GDM1 (cell line): ENCODE data around the gene SLC6A9.

Source experiments
- DNase-seq: peaks from one replicate; lab custom pipeline; 2025; lab: John Stamatoyannopoulos, UW

SLC6A9 gene

DNA sequence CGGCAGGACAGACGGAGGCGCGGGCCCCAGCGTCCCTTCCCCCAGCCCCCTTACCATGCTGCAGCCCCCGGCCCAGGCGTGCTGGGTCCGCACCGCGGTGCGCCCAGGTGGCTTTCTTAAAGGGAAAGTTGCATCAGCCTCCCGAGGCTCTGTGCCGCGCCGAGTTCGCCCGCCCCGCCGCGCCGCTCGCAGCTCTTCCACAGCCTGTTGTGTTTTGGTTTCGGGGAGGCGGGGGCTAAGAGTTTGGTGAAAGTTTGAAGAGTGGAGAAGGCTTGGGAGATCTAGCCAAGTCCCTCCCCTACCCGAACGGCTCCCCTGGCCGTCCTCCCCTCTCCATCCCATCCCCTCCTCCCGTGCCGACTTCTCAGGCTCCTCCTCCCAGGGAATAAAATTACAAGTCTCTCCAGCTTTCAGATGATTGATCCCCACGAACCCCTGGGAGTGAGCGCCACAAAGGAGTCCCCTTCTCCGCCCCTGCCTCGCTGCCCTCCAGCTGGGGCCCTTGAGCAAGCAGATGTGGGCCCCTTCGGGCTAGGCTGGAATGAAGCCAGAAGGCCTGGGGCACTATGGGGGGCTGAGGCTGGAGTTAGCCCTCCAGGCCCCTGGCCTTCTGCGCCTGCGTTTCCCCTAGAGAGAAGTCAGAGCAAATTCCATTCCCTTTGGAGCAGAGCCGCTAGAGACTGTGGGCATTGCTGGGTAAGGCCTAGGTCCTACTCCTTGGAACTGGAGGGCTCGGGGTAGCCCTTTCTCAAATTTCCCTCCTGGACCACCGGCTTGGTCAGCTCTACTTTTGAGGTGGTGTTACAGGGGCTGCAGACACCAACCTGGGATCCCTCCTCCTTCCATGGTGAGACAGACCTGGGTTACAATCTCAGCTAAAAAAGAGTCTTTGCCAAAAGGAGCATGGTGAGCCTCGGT is at the start of gene SLC6A9:
Gene SLC6A9, minus strand, starts transcription at position 211 of the 918 bp plus-strand sequence. CDS start 7,185 bp downstream, outside the sequence.
- no peak for DNase-seq

DNA sequence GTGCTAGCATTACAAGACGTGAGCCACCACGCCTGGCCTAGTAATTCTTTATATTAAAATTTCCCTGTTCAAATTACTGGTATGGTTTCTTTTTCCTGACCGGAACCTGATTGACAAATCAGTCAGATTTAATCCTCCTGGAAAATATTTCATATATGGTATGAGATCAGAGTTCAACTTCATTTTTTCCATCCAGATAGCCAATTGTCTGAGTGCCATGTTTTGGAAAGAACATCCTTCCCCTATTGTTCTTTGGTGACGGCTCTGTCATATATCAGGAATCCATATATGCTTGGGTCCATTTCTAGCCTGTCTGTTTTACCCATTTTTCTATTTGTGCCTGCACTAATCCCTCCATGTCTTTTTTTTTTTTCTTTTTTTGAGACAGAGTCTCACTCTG is 48.3 kb upstream of the SLC6A9 start:
- no peak for DNase-seq

DNA sequence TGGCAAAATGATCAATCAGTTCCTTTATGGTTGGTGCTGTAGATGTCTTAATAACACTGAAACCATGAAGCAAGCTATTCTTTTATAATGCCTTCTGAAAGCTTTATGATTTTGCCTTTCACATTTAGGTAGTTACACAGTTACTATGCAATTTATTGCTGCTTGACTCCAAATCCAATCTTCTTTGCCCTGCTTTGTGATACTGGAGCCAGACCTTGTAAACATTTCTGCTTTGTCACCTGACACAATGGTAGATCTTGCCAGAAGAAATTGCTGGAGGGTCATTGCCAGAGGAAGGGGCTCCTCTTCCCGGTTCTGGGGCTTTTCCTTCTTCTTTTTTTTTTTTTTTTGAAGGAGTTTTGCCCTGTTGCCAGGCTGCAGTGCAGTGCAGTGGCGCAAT is 46.8 kb upstream of the SLC6A9 start:
- DNase-seq, result no peak

DNA sequence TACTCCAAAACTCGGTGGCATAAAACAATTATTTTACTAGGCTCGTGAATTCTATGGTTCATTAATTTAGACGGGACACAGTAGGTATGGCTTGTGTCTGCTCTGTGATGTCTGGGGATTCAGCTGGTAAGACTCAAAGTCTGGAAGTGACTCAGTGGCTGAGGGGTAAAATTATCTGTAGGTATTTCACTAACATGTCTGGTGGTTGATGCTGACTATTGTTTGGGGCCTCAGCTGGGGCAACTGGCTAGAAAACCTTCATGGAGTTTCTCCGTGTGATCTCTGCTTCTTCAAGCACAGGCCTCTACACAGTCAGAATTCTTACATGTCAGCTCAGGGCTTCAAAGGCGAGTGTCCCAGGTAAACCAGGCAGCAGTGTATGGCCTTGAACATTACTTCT is 46.2 kb upstream of the SLC6A9 start:
- no peak for DNase-seq

DNA sequence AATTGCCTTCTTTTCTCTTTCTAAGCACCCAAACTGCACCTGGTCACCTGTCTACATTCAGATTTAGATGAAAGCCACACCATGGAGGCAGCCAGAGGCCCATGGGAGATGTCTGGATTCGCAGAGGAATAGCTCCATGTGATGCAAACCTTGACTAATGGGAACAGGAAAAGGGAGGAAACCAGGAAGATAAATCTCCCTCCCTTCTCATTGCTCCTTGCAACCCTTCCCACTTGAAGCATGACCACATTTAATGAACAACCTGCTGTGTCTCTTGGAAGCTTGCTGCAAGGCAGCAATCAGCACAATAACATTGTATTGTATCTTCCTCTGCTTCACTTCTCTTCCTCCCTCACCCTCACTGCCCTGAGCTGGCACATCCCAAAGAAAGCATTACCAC is 44.8 kb upstream of the SLC6A9 start:
- no peak for DNase-seq

DNA sequence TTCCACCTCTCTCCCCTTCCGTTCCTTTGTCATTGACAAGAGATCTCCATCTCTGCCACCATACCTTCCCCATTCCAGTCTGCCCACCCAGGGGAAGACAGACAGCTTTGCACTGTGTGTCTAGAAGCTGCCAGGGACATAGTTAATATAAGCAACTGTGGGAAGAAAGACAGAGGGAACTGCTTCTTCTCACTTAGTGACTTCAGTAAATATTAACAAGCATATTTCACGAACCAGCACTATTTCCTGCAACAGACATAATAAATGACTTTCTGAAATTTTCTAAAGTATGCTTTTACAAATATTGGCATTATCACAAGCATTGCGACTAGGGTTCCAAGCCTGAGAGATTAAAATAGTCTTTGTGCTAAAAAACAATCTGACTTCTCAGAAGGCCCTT is 43.2 kb upstream of the SLC6A9 start:
- DNase-seq, result no peak

DNA sequence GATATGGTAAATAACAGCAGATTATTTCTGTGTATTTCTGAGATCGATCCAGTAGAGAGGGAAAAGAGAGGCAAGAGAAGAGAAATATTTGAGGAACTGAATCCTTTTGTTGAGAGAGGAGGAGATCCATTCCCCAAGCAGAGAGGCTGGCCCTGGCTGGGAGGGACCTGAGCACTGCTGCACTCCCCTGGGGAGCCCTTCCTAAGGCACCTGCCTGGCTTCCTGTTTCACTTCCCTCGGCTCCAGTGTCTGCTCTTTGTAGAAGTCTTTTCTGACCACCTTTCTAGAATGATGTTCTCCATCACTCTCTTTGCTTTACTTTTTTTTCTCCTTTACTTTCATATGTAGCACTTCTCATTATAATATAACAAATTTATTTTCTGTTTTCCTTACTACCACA is 42.3 kb upstream of the SLC6A9 start:
- no peak for DNase-seq

DNA sequence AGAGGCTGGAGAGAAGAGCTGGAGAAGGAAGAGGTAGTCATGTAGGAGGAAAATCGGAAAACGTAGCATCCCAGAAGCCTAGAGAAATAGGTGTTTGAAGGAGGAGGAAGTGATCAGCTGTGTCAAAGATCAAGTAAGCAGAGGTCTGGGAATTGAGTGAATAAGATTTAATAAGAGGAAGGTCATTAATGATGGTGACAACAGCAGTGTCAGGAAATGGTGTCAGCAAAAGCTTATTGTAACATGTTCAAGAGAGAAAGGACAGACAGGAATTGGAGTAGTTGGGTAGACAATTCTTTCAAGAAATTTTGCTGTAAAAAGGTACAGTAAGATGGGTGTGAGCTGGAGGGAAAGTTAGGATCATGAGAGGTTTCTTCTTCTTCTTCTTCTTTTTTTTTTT is 41.6 kb upstream of the SLC6A9 start:
- no peak for DNase-seq

DNA sequence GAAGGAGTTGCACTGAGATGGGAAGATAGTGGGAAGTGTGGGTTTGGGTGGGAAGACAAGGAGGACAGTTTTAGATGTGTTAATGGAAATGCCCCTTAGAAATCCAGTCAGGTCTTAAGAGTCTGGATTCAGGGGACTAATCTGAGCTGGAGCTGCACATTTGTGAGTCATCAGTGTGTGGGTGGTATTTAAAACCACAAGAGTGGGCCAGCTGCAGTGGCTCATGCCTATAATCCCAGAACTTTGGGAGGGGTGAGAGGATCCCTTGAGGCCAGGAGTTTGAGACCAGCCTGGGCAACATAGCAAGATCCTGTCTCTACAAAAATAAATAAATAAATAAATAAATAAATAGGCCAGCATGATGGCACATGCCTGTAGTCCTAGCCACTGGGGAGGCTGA is 40.9 kb upstream of the SLC6A9 start:
- no peak for DNase-seq

DNA sequence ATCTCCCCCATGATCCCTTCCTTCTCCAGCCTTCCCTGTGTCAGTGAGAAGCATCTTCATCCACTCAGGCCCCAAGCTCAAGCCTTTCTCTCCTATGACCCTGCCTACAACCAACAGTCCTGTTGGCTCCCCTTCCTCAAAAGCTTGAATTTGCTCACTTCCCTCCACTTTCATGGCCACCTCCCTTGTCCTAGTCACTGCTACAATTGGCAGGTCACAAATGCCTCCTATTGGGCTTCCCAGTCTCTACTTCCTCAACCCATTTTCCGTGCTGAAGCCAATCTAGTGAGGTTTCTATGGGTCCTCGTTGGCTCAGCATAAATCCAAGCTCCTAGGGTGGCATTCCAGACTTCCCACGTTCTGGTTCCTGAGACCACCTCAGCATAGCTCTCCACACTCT is 40.2 kb upstream of the SLC6A9 start:
- DNase-seq, result no peak

DNA sequence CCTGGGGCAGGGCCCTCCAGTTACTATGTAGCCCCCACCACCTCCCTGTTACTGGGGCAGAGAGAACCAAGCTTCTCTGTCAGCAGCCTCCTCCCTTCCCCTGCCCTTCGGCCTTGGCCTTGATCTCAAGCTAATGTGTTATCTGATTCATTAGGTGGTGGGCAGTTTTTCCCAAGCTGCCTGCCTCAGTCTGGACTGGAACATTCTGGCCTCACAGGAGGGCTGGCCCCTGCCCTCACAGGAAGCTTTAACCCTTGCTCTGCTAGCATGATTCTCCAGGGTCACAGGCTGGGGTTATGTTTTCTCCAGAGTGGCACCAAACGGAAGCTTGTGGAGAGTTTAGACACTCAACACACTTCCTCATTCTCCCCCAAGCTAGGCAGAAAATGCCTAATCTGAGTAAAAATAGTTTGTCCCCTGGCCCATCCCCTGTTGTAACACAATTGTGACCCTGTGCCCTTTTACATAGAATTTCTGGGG is 37.2 kb upstream of the SLC6A9 start:
- DNase-seq, result peak; percentile 74

DNA sequence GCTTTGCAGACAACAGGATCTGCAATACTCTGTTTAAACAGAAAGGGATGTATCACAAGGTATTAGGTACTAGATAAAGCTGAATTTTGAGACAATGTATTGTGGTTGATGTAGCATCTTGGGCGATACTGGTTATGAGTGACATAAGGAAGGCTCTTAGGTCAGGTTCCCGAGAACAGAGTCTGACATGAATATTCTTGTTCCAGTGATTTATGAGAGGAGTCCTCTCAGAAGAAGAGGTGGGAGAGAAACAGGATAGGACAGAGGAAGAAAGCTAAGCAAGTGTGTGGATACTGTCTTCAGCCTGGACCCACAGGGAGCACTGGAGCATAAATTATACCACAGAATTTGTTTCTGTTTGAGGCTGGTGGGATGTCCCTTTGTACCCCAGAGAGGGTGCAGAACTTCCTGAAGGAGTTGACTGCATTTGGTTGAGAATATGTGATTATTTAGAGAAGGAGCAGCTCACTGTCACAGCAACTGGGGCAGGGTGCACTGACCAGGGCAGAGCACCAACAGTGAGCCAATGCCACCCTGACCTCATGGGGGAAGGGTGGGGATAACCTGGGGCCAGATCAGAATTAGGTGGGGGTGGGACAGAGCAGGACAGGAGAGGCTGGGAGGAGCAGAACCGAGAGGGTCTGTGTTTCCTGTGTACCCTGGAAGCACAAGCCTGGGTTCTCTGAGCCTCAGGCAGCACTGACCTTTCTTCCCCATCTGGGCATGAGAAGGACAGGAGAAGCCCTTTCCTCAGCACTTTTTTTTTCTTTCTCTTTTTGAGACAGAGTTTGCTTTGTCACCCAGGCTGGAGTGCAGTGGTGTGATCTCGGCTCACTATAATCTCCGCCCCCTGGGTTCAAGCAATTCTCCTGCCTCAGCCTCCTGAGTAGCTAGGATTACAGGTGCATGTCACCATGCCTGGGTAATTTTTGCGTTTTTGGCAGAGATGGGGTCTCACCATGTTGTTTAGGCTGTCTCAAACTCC is 36.3 kb upstream of the SLC6A9 start:
- peak; percentile 30 for DNase-seq

DNA sequence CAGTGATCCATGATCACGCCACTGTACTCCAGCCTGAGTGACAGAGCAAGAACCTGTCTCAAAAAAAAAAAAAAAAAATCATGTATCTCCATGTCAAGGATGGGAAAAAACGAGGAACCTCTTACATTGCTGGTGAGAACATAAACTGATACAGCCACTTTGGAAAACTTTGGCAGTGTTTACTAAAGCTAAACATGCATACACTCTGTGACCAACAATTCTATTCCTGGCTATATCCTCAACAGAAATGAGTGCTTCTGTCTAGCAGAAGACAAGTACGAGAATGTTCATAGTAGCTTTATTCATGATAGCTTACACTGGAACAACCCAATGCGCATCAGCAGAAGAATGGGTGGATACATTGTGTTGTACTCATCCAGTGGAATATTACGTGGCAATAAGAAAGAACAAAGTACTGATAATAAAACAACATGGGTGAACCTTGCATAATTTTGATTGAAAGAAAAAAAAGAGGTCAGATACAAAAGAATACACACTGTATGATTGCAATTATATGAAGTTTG is 31.5 kb upstream of the SLC6A9 start:
- no peak for DNase-seq

DNA sequence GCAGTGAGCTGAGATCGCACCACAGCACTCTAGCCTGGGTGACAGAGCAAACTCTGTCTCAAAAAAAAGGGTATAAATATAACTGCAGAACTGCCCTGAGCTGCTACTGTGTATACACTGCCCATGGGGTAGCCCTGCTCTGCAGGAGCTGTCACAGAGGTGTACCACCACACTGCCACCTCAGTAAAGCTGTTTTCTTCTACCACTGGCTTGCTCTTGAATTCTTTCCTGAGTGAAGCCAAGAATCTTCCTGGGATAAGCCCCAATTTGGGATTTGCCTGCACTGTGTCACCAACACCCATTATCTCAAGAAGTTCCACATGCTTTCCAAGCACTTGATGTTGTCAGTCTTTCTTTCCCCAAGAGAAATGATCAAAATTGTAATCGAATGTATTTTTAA is 30.6 kb upstream of the SLC6A9 start:
- no peak for DNase-seq

DNA sequence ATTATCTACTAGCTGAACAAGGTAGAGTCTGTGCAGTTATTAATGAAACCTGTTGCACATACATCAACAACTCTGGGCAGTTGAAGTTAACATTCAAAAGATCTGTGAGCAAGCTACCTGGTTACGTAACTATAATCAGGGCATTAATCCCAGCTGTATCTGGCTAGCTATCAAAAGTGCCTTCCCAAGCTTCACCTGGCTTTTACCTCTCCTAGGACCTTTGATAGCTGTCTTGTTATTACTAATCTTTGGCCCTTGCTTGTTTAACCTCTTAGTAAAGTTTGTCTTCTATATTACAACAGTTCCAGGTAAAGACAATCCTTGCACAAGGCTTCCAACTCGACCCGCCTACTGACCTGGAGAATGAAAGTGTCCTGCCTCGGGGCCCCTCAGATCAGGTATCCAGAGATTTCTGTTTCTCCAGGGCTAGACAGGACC is 29.6 kb upstream of the SLC6A9 start:
- DNase-seq, result no peak

DNA sequence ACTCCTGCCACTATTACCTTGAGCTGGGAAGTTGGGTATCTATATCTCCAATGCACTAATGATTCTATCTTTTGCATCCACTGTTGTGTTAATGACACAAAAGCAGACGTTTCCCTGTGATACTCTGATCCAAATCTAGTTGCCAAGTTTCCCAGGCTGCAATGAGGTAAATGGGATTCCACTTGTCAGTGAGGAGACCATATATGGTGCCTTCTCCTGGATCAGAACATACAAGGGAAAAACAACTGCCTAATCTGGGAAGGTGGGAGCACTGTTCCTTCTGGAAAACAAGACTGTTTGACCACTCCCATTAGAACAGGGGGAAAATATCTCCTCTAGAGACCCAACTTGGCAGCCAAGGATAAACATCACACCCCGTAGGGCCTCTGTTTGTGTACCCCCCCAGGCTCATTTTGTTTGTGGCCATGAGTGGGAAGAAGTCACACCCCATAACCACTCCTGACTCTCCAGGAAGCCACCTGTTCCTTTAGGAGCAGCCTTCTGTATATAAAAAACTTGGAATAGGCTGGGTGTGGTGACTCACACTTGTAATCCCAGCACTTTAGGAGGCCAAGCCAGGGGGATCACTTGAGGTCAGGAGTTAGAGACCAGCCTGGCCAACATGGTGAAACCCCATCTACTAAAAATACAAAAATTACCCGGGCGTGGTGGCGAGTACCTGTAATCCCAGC is 28.5 kb upstream of the SLC6A9 start:
- no peak for DNase-seq

DNA sequence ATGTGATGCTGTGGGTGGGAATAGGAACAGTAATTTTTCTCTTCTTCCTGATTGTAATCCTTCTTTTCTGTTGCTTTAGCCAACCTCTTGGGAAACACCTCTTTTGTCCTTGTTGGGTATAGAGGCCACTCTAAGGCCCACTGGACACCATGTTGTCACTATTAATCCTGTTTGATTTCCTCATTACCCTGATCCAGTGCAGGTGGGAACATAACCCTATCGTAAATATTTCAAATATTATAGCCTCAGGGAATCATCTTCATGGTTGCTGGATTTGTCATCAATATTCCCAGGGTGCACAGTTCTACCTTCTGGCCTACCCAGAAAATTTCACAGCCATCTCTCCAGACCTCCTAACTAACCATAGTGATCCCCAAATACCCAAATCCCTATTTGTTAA is 27.9 kb upstream of the SLC6A9 start:
- no peak for DNase-seq

DNA sequence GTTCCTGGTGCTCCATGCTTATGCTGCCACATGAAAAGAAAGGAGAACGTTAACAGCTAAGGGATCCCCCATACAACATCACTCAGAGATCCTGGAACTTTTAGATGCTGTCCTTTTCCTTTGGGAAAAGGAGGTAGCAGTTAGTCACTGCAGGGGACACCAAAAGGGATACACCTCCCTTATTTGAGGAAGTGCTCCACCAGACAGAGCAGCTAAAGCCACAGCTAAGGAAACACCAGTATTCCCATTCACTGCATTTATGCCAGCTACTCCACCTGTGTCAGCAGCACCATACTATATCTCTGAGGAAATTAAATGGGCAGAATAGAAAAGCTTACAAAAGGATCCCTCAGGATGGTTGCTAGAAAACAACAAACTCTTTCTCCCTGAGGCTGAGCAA is 26.0 kb upstream of the SLC6A9 start:
- no peak for DNase-seq

DNA sequence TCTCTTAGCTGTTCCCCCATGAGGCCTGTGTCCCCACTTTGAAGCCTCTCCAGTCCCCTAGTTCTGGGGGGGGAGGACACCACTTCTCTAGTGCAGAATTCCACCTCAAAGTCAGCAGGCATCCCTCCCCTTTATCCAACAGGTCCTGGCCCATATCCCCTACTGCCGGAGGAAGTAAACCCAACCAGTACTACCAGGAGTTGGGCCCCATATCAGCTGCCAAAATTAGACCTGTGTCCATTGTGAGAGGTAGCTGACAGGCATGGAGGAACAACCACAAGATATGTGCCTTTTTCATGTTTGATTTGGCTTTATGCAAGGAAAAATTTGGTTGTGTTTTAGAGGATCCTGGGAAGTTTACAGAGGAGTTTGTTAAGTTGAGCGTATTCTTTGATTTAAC is 22.1 kb upstream of the SLC6A9 start:
- no peak for DNase-seq

DNA sequence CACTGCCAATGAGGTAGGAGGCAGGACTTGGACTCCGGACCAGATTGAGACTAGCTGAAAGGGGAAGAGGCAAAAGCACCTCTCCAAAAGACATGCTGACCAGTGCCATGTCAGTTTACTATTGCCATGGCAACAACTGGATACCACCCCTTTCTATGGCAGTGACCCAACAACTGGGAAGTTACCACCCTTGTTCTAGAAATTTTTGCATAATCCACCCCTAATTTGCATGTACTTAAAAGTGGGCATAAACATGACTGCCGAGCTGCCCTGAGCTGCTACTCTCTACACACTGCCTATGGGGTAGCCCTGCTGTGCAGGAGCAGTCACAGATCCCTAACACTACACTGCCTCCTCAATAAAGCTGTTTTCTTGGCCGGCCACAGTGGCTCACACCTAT is 19.0 kb upstream of the SLC6A9 start:
- DNase-seq, result no peak

DNA sequence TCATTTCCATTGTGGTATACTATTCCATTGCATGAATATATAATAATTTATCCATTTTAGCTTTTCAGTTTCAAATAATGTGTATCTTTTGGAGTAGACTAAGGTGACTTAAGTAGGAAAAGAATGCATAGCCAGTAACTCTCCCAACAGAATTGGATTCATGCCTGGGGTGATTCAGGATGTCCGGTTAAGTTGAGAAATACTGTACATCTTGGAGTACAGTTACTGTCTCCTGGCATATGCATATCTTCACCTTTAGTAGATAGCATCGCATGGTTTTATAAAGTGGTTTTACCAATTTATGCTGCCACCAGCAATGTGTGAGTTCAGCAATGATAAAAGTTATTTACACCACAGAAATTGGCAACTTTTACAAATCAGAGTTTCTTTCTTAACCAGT is 18.6 kb upstream of the SLC6A9 start:
- DNase-seq, result no peak
